Keratinocyte (primary cell): ENCODE measurements around the gene COL8A2.

Experiments used
- EZH2 ChIP-seq: IDR thresholded peaks from one replicate; pipeline ENCODE4 v1.6.1; 2012; ENCODE audit warnings: inconsistent platforms, mild to moderate bottlenecking, low read length, moderate library complexity
- TF ChIP-seq, protein P1 (sequence below), 3 experiments: IDR thresholded peaks in 1 of 3; conservative IDR thresholded peaks in 1 of 3; optimal IDR thresholded peaks in 1 of 3; 2 replicates in 2 of 3; 3 replicates in 1 of 3; pipeline versions ENCODE3 to v1.5.1; 2011; ENCODE audit warnings: low read length in 3 of 3, mild to moderate bottlenecking in 3 of 3, moderate library complexity in 2 of 3, control low read depth in 1 of 3, inconsistent platforms in 1 of 3; ENCODE audit not compliant: insufficient read depth in 2 of 3; ENCODE audit errors: extremely low read depth in 1 of 3

DNA sequence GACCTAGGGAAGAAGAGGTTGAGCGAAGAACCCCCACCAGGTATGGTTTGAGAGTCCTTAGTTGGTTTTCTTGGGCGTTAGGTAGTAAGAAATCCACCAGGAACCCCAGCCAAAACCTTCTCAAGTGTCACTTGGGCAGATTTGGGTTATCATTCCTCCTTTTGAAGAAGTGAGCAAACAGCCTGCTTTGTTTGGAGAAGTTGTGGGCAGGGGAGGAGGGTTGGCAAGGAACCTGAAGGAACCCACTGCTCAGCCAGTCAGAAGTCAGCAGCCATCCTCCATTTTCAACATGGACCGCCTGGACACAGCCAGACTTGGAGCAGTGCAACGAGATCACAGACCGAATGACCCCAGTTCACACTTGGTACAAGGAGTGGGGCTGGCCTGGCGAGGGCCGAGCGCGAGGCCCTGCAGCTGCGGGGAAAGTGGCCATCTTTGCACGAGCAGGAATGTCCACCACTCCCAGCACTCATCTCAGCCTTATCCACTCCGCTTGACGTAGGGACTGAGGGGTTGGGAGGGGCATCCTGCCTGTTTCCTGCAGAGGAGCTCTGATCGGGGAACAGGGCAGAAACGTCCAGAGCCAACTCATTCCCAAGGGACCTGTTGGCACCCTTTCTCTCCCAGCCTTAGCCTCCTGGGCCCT is 29.1 kb downstream of the COL8A2 start:
- TF ChIP-seq EZH2: no peak
- TF ChIP-seq, protein P1, sequence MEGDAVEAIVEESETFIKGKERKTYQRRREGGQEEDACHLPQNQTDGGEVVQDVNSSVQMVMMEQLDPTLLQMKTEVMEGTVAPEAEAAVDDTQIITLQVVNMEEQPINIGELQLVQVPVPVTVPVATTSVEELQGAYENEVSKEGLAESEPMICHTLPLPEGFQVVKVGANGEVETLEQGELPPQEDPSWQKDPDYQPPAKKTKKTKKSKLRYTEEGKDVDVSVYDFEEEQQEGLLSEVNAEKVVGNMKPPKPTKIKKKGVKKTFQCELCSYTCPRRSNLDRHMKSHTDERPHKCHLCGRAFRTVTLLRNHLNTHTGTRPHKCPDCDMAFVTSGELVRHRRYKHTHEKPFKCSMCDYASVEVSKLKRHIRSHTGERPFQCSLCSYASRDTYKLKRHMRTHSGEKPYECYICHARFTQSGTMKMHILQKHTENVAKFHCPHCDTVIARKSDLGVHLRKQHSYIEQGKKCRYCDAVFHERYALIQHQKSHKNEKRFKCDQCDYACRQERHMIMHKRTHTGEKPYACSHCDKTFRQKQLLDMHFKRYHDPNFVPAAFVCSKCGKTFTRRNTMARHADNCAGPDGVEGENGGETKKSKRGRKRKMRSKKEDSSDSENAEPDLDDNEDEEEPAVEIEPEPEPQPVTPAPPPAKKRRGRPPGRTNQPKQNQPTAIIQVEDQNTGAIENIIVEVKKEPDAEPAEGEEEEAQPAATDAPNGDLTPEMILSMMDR (optimal IDR thresholded peaks at IDR 0.05 in 1 of 3, IDR thresholded peaks at IDR 0.05 in 1 of 3, conservative IDR thresholded peaks at IDR 0.05 in 1 of 3; ENCODE audit: extremely low read depth in 1 of 3, insufficient read depth in 2 of 3, low read length in 3 of 3): no peak
